Spleen (tissue), 11 donors: Measurements from ENCODE around the gene SAT1. TPM values are rescaled to one million over a fixed set of nuclear protein-coding genes. Genes with fewer than 3 reads are reported as not detected.

Experiments used
- DNase-seq: peaks from one replicate; pipeline ENCODE4 v3.0.0-alpha.2; 2020
- H3K27ac ChIP-seq, 8 donors: fragments of 200-600 bp; sonication (generic) in 7 of 8; 1 replicate in 4 of 8; 2 replicates in 4 of 8; pipeline versions ENCODE4 v1.5.0 to v1.8.0; 2016 to 2021; ENCODE audit warnings: inconsistent platforms in 4 of 8, mild to moderate bottlenecking in 4 of 8, moderate library complexity in 1 of 8
- H3K27me3 ChIP-seq, 7 donors: fragments of 200-600 bp; sonication (generic) in 6 of 7; replicated peaks in 1 of 7; 1 replicate in 4 of 7; 2 replicates in 3 of 7; pipeline versions ENCODE4 v1.5.0 to v1.8.0; 2016 to 2021; ENCODE audit warnings: inconsistent platforms in 3 of 7, mild to moderate bottlenecking in 1 of 7
- H3K36me3 ChIP-seq, 6 donors: fragments of 200-600 bp; sonication (generic) in 5 of 6; 1 replicate in 4 of 6; 2 replicates in 2 of 6; pipeline versions ENCODE4 v1.5.0 to v1.8.0; 2016 to 2021; ENCODE audit warnings: inconsistent platforms in 2 of 6
- H3K4me1 ChIP-seq, 6 donors: fragments of 200-600 bp; sonication (generic) in 5 of 6; 1 replicate in 3 of 6; 2 replicates in 3 of 6; pipeline versions ENCODE4 v1.5.0 to v1.8.0; 2016 to 2021; ENCODE audit warnings: inconsistent platforms in 3 of 6
- H3K4me3 ChIP-seq, 8 donors: fragments of 200-600 bp; sonication (generic) in 7 of 8; 1 replicate in 4 of 8; 2 replicates in 4 of 8; pipeline versions ENCODE4 v1.5.0 to v1.8.0; 2016 to 2021; ENCODE audit warnings: inconsistent platforms in 4 of 8, mild to moderate bottlenecking in 4 of 8, moderate library complexity in 2 of 8
- H3K9me3 ChIP-seq, 8 donors: fragments of 200-600 bp; sonication (generic) in 7 of 8; 1 replicate in 4 of 8; 2 replicates in 4 of 8; pipeline versions ENCODE4 v1.5.0 to v1.8.0; 2016 to 2021; ENCODE audit warnings: inconsistent platforms in 4 of 8
- CTCF ChIP-seq, 11 experiments: fragments of 200-600 bp in 7 of 11; fragments of 450-650 bp in 4 of 11; sonication (generic) in 4 of 11; IDR thresholded peaks in 8 of 11; conservative IDR thresholded peaks in 3 of 11; 1 replicate in 7 of 11; 2 replicates in 4 of 11; pipeline versions ENCODE4 v1.4.0 to v1.8.0; 2016 to 2021; ENCODE audit warnings: antibody characterized with exemption in 11 of 11, inconsistent platforms in 4 of 11, mild to moderate bottlenecking in 1 of 11
- POLR2A ChIP-seq, 3 donors: fragments of 450-650 bp; IDR thresholded peaks; one replicate each; pipeline ENCODE4 v1.5.1; 2017; ENCODE audit warnings: antibody characterized with exemption in 3 of 3, mild to moderate bottlenecking in 1 of 3
- POLR2AphosphoS5 ChIP-seq, 3 donors: sonication (generic); formaldehyde crosslinking; IDR thresholded peaks; one replicate each; pipeline ENCODE4 v1.5.1; 2017; ENCODE audit warnings: antibody characterized with exemption in 3 of 3
- WGBS, 5 donors: extraction: QIAGEN DNeasy Blood & Tissue Kit in 3 of 5; methylation state at CpG; one replicate each; pipeline versions ENCODE4 v1.1.5 to v1.1.7; 2013 to 2018; 5-methylcytosine and 5-hydroxymethylcytosine counted together
- intact Hi-C: fragments of 100-400 bp; cut with DNase I; formaldehyde crosslinking; loops from one replicate; pipeline ENCODE4 v1.15.0; 2023; ENCODE audit warnings: low total_unique reads
- polyA plus RNA-seq, 3 donors: library from polyadenylated mRNA; stranded (reverse); fragments of 200-250 nt; gene quantifications; one replicate each; pipeline ENCODE4 v1.2.1, GENCODE V29; 2013
- total RNA-seq, 7 donors: library from RNA; depleted of rRNA in 3 of 7; stranded (reverse); fragments of >200 nt in 3 of 7; fragmentation: NEBNext Ultra II Directional in 4 of 7; extraction: Animal tissue kit (Norgen Biotek cat#: 25700) in 4 of 7; gene quantifications; one replicate each; pipeline versions ENCODE4 v1.1.0 to v1.2.1, GENCODE V29; 2016 to 2021
- donor health status: healthy with polysubstance abuse.
- donor health status: DM: no; HTN: no; CAD: no; lungs with moderate emphysema.
- donor health status: DM: no; HTN: no; CAD: no.
- donor health status: Bipolar disorder and iron deficiency.
- donor health status: healthy.
- donor health status: DM: no; HTN: no; CAD: no.
- donor health status: DM: yes; HTN: yes; CAD: no.

The SAT1 gene
- total and polyA plus RNA-seq, 10 donors, result 714 to 2,832 (median 981) TPM

- no peaks in the 10 kb centered on the region for H3K36me3 ChIP-seq
- H3K4me1 ChIP-seq, result peaks cover 0 to 9% (median 1%) of the 10 kb centered on the region in 6 donors
- TF ChIP-seq POLR2A (IDR thresholded peaks at IDR 0.05) (no peak), CTCF (IDR thresholded peaks at IDR 0.05 in 8 of 11, conservative IDR thresholded peaks at IDR 0.05 in 3 of 11) (no peak), POLR2AphosphoS5 (IDR thresholded peaks at IDR 0.05) (no peak)
- DNase-seq, result no peak
- 69 to 85% (median 83%) methylated on average over 4 to 5 of the region's 5 CpGs for WGBS, 5 donors
- H3K9me3 ChIP-seq, result no peaks in the 10 kb centered on the region
- H3K4me3 ChIP-seq, result no peak overlapping the region
- no peaks in the 10 kb centered on the region for H3K27me3 ChIP-seq
- intact Hi-C loops, result no loop called here
- H3K27ac ChIP-seq, result peak overlapping the region in 4 of 8 donors; percentile 43 to 67 (median 52)
Measured at GRCh38 chrX:23803931-23804381, 21.0 kb downstream of the SAT1 start.

GRCh38 chrX:23804578-23804977, 21.6 kb downstream of the SAT1 start:
- Histone ChIP-seq H3K4me1 (peaks cover 0 to 9% (median 1%) of the 10 kb centered on the region in 6 donors), H3K27me3 (no peaks in the 10 kb centered on the region), H3K36me3 (no peaks in the 10 kb centered on the region), H3K9me3 (no peaks in the 10 kb centered on the region), H3K4me3 (no peak overlapping the region), H3K27ac (peak overlapping the region in 3 of 8 donors; percentile 43 to 67 (median 44))
- TF ChIP-seq CTCF (IDR thresholded peaks at IDR 0.05 in 8 of 11, conservative IDR thresholded peaks at IDR 0.05 in 3 of 11) (no peak), POLR2AphosphoS5 (IDR thresholded peaks at IDR 0.05) (no peak), POLR2A (IDR thresholded peaks at IDR 0.05) (no peak)
- no peak for DNase-seq
- intact Hi-C loops, result no loop called here
- WGBS, 5 donors, result 85 to 97% (median 94%) methylated on average over 3 of the region's 3 CpGs

- peaks cover 0 to 10% (median 1%) of the 10 kb centered on the region in 6 donors for H3K4me1 ChIP-seq
- TF ChIP-seq POLR2AphosphoS5 (IDR thresholded peaks at IDR 0.05) (no peak), POLR2A (IDR thresholded peaks at IDR 0.05) (no peak), CTCF (IDR thresholded peaks at IDR 0.05 in 8 of 11, conservative IDR thresholded peaks at IDR 0.05 in 3 of 11) (no peak)
- no peak overlapping the region for H3K4me3 ChIP-seq
- 69 to 92% (median 87%) methylated on average over 9 of the region's 9 CpGs for WGBS, 5 donors
- DNase-seq, result no peak
- H3K36me3 ChIP-seq, result no peaks in the 10 kb centered on the region
- peak overlapping the region in 1 of 8 donors; percentile 67 for H3K27ac ChIP-seq
- H3K9me3 ChIP-seq, result no peaks in the 10 kb centered on the region
- intact Hi-C loops, result no loop called here
- H3K27me3 ChIP-seq, result no peaks in the 10 kb centered on the region
Measured at GRCh38 chrX:23805389-23805788, 22.4 kb downstream of the SAT1 start.

GRCh38 chrX:23810279-23810678, 27.3 kb downstream of the SAT1 start:
- intact Hi-C loops, result no loop called here
- no peak for DNase-seq
- 73 to 82% (median 78%) methylated on average over 3 of the region's 3 CpGs for WGBS, 5 donors
- TF ChIP-seq CTCF (IDR thresholded peaks at IDR 0.05 in 8 of 11, conservative IDR thresholded peaks at IDR 0.05 in 3 of 11) (no peak), POLR2A (IDR thresholded peaks at IDR 0.05) (no peak), POLR2AphosphoS5 (IDR thresholded peaks at IDR 0.05) (no peak)
- Histone ChIP-seq H3K4me1 (peaks cover 0 to 12% (median 0%) of the 10 kb centered on the region in 6 donors), H3K4me3 (no peak overlapping the region), H3K9me3 (peaks cover 0 to 6% (median 0%) of the 10 kb centered on the region in 8 donors), H3K27me3 (no peaks in the 10 kb centered on the region), H3K27ac (peak overlapping the region in 2 of 8 donors; percentile 67 to 77), H3K36me3 (no peaks in the 10 kb centered on the region)
